NCI-H2196 (cell line): ENCODE results near the gene GPR162.

Experiments
- DNase-seq: peaks from one replicate; lab custom pipeline; 2025; ENCODE audit not compliant: unreplicated experiment; lab: John Stamatoyannopoulos, UW

The GPR162 gene

GRCh38 chr12:6822426-6823135, 960 bp downstream of the GPR162 start:
- DNase-seq: no peak

GRCh38 chr12:6823182-6824084, 1.8 kb downstream of the GPR162 start:
- DNase-seq: no peak

- no peak for DNase-seq
Observed at GRCh38 chr12:6824085-6824775, 2.6 kb downstream of the GPR162 start.

GRCh38 chr12:6824901-6825381, 3.3 kb downstream of the GPR162 start:
- DNase-seq: no peak

- peak; percentile 75 for DNase-seq
Observed at GRCh38 chr12:6825398-6826124, 3.9 kb downstream of the GPR162 start.

GRCh38 chr12:6826125-6826733, 4.6 kb downstream of the GPR162 start:
- DNase-seq: no peak

- DNase-seq: no peak
Observed at GRCh38 chr12:6826734-6827436, 5.3 kb downstream of the GPR162 start.

GRCh38 chr12:6827437-6827911, 5.9 kb downstream of the GPR162 start:
- DNase-seq: peak; percentile 60

GRCh38 chr12:6827982-6828780, 6.6 kb downstream of the GPR162 start, which contains the start of gene P3H3:
P3H3 (plus strand) TSS chr12:6828407; CDS start chr12:6828441, 34 bp downstream.
- peak; percentile 41 for DNase-seq

GRCh38 chr12:6828781-6829535, 7.3 kb downstream of the GPR162 start:
- peak; percentile 34 for DNase-seq

- peak; percentile 34 for DNase-seq
Observed at GRCh38 chr12:6829536-6830220, 8.1 kb downstream of the GPR162 start.

- DNase-seq: no peak
Observed at GRCh38 chr12:6830286-6830890, 8.8 kb downstream of the GPR162 start.

- DNase-seq: no peak
Observed at GRCh38 chr12:6830999-6831398, 9.4 kb downstream of the GPR162 start.

GRCh38 chr12:6831450-6831995, 9.9 kb downstream of the GPR162 start:
- no peak for DNase-seq

GRCh38 chr12:6832125-6832524, 10.5 kb downstream of the GPR162 start:
- no peak for DNase-seq

- DNase-seq: no peak
Observed at GRCh38 chr12:6833189-6833890, 11.7 kb downstream of the GPR162 start.
